ENCODE results near the gene LMNTD1.

- TF ChIP-seq CTCF (IDR thresholded peaks at IDR 0.05), result no peak
- TF ChIP-seq RELA (CRISPR knock-in tag; IDR thresholded peaks at IDR 0.05; ENCODE audit: borderline replicate concordance), result no peak
- no peak for TF ChIP-seq TCF7 (CRISPR knock-in tag; IDR thresholded peaks at IDR 0.05; ENCODE audit: low read depth)
- no peak for TF ChIP-seq CBFB (CRISPR knock-in tag; IDR thresholded peaks at IDR 0.05; ENCODE audit: low read depth)
- TF ChIP-seq JUN (CRISPR knock-in tag; IDR thresholded peaks at IDR 0.05), result no peak
- no peak for TF ChIP-seq SOX15 (CRISPR knock-in tag; IDR thresholded peaks at IDR 0.05)
- TF ChIP-seq USF1 (CRISPR knock-in tag; IDR thresholded peaks at IDR 0.05), result no peak
- no peak for TF ChIP-seq CREB1 (CRISPR knock-in tag; IDR thresholded peaks at IDR 0.05)
- TF ChIP-seq ESRRA (CRISPR knock-in tag; IDR thresholded peaks at IDR 0.05; ENCODE audit: borderline replicate concordance), result no peak
Observed at GRCh38 chr12:25502596-25502995, 50.5 kb downstream of the LMNTD1 start.

Data from WTC11 (cell line).